ENCODE results near the gene NTPCR. TPM values are rescaled to one million over a fixed set of nuclear protein-coding genes. Genes with fewer than 3 reads are reported as not detected.

Gene NTPCR
- total RNA-seq, 6 experiments from 2014 or later = 15.9 to 28.2 (median 19.7) TPM

GRCh38 chr1:232995189-232995588 is 44.8 kb downstream of the NTPCR start:
- no peaks in the 10 kb centered on the region for H3K36me3 ChIP-seq
- ATAC-seq = no peak
- H3K9me3 ChIP-seq = no peaks in the 10 kb centered on the region
- H3K4me1 ChIP-seq = no peaks in the 10 kb centered on the region
- H3K4me3 ChIP-seq = no peak overlapping the region
- intact Hi-C loops (cut with DNase I) = no loop called here
- H3K27me3 ChIP-seq = no peaks in the 10 kb centered on the region
- WGBS (ENCODE audit: insufficient coverage, low coverage, low lambda C conversion rate, missing lambda C conversion rate) = 88% methylated on average over 2 of the region's 2 CpGs
- no peak overlapping the region for H3K27ac ChIP-seq
- TF ChIP-seq CTCF (IDR thresholded peaks at IDR 0.05) (no peak), POLR2A (IDR thresholded peaks at IDR 0.05) (no peak)
- no peak for DNase-seq

- H3K4me3 ChIP-seq = no peak overlapping the region
- no peak for ATAC-seq
- 68% methylated on average over 2 of the region's 2 CpGs for whole genome bisulfite sequencing (ENCODE audit: insufficient coverage, low coverage, low lambda C conversion rate, missing lambda C conversion rate)
- H3K4me1 ChIP-seq = no peaks in the 10 kb centered on the region
- TF ChIP-seq POLR2A (IDR thresholded peaks at IDR 0.05) = no peak
- no peak for TF ChIP-seq CTCF (IDR thresholded peaks at IDR 0.05)
- no peak overlapping the region for H3K27ac ChIP-seq
- no peaks in the 10 kb centered on the region for H3K27me3 ChIP-seq
- no peaks in the 10 kb centered on the region for H3K36me3 ChIP-seq
- H3K9me3 ChIP-seq = no peaks in the 10 kb centered on the region
- intact Hi-C loops (cut with DNase I) = no loop called here
- no peak for DNase-seq
Measured at GRCh38 chr1:232996143-232996542, 45.7 kb downstream of the NTPCR start.

- intact Hi-C loops (cut with DNase I) = no loop called here
- Histone ChIP-seq H3K4me3 (no peak overlapping the region), H3K27me3 (no peaks in the 10 kb centered on the region), H3K9me3 (no peaks in the 10 kb centered on the region), H3K4me1 (no peaks in the 10 kb centered on the region), H3K36me3 (no peaks in the 10 kb centered on the region), H3K27ac (no peak overlapping the region)
- 81% methylated on average over 6 of the region's 15 CpGs for WGBS (ENCODE audit: insufficient coverage, low coverage, low lambda C conversion rate, missing lambda C conversion rate)
- no peak for DNase-seq
- no peak for ATAC-seq
- TF ChIP-seq CTCF (IDR thresholded peaks at IDR 0.05) (no peak), POLR2A (IDR thresholded peaks at IDR 0.05) (no peak)
Measured at GRCh38 chr1:232998138-232998537, 47.7 kb downstream of the NTPCR start.

- H3K27ac ChIP-seq = no peak overlapping the region
- WGBS (ENCODE audit: insufficient coverage, low coverage, low lambda C conversion rate, missing lambda C conversion rate) = 82% methylated on average over 1 of the region's 3 CpGs
- ATAC-seq = no peak
- DNase-seq = no peak
- H3K9me3 ChIP-seq = no peaks in the 10 kb centered on the region
- TF ChIP-seq POLR2A (IDR thresholded peaks at IDR 0.05) = no peak
- no peak for TF ChIP-seq CTCF (IDR thresholded peaks at IDR 0.05)
- H3K36me3 ChIP-seq = no peaks in the 10 kb centered on the region
- H3K4me3 ChIP-seq = no peak overlapping the region
- no peaks in the 10 kb centered on the region for H3K4me1 ChIP-seq
- H3K27me3 ChIP-seq = no peaks in the 10 kb centered on the region
- intact Hi-C loops (cut with DNase I) = no loop called here
Measured at GRCh38 chr1:232998646-232999045, 48.2 kb downstream of the NTPCR start.
